Fibroblast of pulmonary artery (primary cell): ENCODE data around the gene FAM227B.
"Not testable (repeated sequence)": the region's sequence is repeated elsewhere in the genome, so short reads cannot be mapped to it uniquely, and the experiment has no call there.

ENCODE experiments used
- DNase-seq: peaks from one replicate; pipeline ENCODE4 v3.0.0-alpha.2; 2010; ENCODE audit warnings: low read depth
- H3K4me3 ChIP-seq: replicated peaks from 2 replicates; pipeline ENCODE4 v1.5.1; 2011; ENCODE audit warnings: low read depth, mild to moderate bottlenecking, control low read depth, low read length, moderate library complexity
- CTCF ChIP-seq: IDR thresholded peaks from 2 replicates; pipeline ENCODE4 v1.5.1; 2011; ENCODE audit warnings: mild to moderate bottlenecking, control low read depth, low read length, inconsistent platforms; ENCODE audit errors: missing control alignments

The FAM227B gene

GRCh38 chr15:49619226-49619625 is 1.4 kb downstream of the FAM227B start:
- no peak overlapping the region for H3K4me3 ChIP-seq
- DNase-seq: no peak
- TF ChIP-seq CTCF: no peak

- not testable (repeated sequence) for DNase-seq, H3K4me3 ChIP-seq
Measured at GRCh38 chr15:49612240-49612639, 8.4 kb downstream of the FAM227B start.

- peak; percentile 40 for DNase-seq
- TF ChIP-seq CTCF: no peak
- H3K4me3 ChIP-seq: no peak overlapping the region
Measured at GRCh38 chr15:49610157-49610918, 10.3 kb downstream of the FAM227B start.

- no peak overlapping the region for H3K4me3 ChIP-seq
- peak; percentile 25 for TF ChIP-seq CTCF
- no peak for DNase-seq
Measured at GRCh38 chr15:49606594-49606993, 14.0 kb downstream of the FAM227B start.

- DNase-seq: no peak
- no peak for TF ChIP-seq CTCF
- H3K4me3 ChIP-seq: no peak overlapping the region
Measured at GRCh38 chr15:49605588-49605987, 15.0 kb downstream of the FAM227B start.

DNA sequence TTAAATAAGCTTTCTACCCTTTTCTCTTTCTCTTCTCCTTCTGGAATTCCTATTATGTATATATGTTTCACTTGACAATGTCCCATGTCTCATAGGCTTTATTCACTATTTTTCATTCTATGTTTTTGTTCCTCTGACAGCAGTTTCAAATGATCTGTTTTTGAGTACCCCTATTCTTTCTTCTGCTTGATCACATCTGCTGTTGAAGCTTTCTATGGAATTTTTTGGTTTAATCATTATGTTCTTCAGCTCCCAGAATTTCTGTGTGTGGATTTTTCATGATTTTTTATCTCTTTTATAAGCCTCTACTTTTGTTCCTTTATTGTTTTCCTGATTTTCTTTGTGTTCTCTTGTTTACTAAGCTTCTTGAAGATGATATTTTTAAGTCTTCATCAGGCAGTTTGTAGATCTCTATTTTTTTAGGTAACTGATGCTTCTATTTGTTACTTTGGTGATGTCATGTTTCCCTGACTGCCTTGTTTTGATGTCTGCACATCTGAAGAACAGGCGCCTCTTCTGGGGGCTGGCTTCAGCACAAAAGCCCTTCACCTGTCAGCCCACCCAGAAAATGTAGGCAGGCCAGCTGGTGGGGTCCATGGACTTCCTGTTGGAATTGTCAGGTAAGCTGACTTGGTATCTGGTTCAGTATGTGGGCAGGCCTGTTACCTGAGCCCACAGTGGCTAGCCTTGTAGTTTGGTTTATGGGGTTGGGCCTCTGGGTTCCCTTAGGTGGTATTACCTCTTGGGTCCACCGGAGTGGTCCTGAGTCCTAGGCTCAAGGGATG is 15.8 kb downstream of the FAM227B start:
- DNase-seq: no peak
- TF ChIP-seq CTCF: no peak
- no peak overlapping the region for H3K4me3 ChIP-seq

DNA sequence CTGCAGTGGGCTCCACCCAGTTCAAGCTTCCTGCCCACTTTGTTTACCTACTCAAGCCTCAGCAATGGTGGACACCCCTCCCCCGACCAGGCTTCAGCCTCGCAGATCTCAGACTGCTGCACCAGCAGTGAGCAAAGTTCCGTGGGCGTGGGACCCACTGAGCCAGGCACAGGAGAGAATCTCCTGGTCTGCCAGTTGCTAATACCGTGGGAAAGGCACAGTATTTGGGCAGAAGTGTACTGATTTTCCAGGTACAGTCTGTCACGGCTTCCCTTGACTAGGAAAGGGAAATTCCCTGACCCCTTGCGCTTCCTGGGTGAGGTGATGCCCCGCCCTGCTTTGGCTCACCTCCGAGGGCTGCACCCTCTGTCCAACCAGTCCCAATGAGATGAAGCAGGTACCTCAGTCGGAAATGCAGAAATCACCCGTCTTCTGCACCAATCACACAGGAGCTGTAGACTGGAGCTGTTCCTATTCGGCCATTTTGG is 27.7 kb downstream of the FAM227B start:
- not testable (repeated sequence) for DNase-seq, H3K4me3 ChIP-seq
